GM21447 (cell line): Measurements from ENCODE around the gene CDK19.
A peak's percentile ranks its signal among the peaks of the same experiment; 100 is the strongest.
"Not testable (repeated sequence)": the region's sequence is repeated elsewhere in the genome, so short reads cannot be mapped to it uniquely, and the experiment has no call there.

Source experiments
- ATAC-seq: cut with Tn5 transposase; IDR thresholded peaks from one replicate; pipeline ENCODE4 v1.9.1; 2021; ENCODE audit not compliant: unreplicated experiment

Gene CDK19

DNA sequence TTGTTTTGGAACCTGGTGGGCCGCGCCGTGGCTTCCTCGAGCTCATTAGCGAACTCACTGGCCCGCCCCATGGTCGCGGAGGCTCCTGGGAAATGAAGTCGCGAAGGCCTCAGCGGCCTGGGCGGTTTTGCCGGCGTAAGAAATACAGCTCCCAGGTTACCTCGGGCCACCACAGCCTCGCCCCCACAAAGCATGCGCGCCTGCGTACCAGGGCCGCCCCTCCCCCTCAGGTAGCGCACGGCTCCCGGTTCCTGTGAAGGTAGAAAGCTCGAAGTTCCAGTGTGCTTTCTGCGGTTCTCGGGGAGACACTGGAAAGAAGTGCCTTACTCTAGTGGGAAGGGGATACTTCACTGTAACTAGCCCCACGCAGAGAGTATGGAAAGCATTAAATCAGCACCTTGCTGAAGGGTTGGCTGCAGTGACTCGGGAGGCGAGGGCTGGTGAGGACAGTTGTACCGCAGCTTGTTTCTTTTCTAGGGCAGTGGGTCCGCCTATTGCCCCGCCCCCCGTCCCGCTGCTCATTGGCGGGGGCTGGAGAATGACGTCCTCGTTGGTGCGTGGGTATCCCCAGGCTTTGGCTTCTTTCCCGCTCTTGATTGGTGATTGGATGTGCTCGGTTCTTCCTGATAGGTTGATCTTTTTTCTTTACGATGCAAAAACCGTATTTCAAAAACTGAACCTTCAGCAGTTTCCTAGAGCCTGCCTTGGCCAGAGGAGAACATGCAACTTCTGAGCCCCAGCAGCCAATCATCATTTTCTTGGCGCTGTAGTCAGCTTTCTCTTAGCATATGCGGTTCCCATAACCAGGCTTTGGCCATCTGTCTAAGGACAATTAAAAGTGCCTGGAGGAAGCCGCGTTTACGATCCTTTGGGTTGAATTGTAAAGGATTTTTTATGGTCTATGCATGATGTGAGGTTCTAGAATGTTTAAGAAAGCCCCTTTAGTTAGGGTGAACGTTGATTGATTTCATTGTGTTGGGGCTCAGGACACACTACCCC, at the start of gene CDK19:
CDK19 (minus strand) TSS at position 59 of the 999 bp plus-strand sequence. CDS start 333 bp downstream, outside the sequence.
- ATAC-seq: peak; percentile 75

DNA sequence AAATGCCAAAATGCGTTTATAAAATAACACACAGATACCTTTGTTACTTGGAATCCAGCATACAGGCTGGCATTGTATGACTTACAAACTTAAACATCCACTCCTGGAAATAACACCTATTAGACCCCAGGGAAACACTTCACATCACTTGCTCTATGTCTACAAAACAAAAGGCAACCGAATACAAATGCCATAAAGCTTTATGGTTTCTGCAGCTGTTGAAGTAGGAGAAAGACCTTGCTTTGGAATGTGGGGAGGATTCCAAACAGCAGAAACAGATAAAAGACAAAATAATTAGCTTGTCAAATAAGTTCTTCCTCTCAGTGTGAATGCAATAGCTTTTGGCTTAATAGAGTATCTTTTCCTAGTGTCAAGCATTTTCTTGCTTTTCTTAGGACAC, 49.6 kb upstream of the CDK19 start:
- ATAC-seq: no peak

DNA sequence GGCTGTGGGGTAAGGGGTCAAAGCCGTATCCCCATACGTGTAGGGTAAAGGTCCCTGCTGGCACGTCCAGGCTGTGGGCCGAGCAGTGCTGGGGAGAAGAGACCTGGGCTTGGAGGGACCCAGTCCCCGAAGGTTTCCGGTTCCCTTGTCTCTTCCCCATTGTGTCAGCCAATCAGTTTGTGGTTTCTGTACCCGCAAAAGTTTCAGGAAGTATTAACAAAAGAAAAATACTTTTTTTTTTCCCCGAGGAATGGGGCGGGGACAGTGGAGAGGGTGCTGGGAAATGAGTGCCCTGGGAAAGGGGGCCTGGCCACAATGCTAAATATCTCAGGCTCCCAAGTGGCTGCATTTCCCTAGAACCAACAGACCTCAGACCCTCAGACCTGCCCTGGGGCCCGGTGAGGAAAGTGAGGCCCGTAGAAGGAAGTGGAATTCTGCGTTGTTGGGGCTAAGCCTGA, 44.1 kb upstream of the CDK19 start:
- ATAC-seq: no peak

DNA sequence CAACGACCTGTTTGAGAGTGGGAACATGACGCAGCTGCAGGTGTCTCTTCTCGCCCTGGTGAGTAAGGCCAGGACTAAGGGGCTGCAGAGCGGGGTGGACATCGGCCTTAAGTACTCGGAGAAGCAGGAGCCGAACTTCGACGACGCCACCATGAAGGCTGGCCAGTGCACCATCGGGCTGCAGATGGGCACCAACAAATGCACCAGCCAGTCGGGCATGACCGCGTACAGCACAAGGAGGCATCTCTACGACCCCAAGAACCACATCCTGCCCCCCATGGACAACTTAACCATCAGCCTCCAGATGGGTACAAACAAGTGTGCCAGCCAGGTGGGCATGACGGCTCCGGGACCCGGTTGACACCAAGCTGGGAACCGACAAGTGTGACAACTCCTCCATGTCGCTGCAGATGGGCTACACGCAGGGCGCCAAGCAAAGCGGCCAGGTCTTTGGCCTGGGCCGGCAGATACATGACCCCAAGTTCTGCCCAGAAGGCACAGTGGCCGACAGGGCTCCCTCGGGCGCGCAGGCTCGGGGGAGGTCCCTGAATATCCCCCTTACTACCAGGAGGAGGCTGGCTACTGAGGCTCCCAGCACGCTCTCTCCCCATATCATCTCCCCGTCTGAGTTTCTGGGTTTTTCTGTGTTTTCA, 43.4 kb upstream of the CDK19 start:
- no peak for ATAC-seq

DNA sequence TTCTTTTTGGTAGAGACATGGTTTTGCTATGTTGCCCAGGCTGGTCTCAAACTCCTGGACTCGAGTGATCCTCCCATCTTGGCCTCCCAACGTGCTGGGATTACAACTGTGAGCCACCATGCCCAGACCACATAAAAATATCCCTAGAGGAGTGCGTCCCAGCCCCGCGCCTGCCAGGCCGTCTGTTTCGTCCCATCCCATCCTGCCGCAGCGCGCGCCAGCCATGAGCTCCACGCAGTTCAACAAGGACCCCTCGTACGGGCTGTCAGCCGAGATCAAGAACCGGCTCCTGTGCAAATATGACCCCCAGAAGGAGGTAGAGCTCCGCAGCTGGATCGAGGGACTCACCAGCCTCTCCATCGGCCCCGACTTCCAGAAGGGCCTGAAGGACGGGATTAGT, 42.7 kb upstream of the CDK19 start:
- ATAC-seq: no peak

DNA sequence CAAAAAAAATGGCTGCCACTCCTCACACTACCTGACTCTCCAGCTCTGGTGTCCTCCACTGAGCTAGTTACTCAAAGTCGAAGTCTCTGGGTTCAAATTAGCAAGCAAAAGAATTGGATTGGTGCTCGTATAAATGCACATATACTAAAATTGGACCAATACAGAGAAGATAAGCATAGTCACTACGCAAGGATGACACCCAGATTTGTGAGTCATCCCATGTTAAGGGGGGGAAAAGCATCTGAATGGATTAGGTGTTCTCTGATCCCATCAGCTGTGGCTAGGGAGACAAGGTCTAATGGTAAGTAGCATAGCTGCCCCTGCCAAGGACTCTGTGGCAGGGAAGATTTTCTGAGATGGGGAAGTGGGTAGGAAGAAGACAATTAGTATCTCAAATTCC, 41.0 kb upstream of the CDK19 start:
- no peak for ATAC-seq

DNA sequence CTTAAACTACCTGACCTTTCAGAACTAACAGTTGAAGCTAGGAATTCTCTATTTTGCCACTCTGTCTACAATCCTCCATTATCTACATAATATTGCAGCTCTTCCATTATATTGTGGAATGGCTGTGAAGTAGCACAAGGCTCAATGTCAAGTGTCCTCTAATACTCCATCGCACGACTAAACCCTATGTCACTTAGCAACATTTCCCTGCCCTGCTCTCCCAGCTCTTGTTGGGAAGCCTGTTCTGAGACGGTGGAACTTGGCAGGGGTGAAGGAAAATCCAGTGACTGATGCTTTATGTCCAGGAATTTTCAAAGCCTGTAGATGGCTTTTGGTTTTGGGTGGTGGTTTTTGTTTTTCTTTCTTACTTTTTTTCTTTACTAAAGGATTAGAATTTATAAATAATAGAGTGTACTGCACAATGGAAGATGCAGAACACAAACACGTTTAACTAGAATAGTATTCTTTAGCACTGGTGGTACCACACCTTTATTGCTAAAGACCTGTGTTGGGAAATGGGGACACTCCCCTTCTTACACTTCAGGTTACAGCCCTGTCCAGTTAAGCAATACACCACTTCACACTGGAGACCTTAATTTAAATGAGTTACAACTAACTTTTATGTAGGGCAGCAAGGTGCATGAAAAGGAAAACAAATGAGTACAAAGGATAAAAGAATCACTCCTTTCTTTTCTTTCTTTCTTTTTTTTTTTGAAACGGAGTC, 38.6 kb upstream of the CDK19 start:
- no peak for ATAC-seq

DNA sequence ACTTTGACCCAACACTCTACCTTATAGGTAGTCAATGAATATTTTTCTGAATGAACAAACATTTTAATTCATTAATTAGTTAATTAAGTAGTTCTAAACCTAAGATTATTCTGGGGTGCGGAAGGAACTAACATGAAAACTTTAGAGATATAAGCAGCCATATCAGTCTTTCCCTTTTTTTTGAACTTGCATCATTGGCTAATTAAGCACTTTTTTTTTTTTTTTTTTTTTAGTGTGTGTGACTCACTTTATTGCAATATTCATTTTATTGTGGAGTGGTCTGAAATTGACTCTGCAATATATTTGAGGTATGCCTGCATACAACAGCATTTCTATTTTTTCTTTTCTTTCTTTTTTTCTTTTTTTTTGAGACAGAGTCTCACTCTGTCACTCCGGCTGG, 37.5 kb upstream of the CDK19 start:
- no peak for ATAC-seq

DNA sequence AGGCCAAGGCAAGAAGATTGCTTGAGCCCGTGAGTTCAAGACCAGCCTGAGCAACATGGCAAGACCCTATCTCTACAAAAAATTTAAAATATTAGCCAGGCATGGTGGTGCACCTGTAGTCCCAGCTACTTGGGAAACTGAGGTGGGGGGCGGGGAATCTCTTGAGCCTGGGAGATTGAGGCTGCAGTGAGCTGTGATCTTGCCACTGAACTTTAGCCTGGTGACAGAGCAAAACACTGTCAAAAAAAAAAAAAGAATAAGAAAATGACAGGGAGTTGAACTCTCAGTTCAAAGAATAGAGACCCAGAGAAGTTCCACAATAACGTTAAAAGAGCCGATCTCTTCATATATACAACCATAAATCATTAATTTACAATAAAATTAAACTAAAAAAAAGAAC, 34.5 kb upstream of the CDK19 start:
- ATAC-seq: no peak

DNA sequence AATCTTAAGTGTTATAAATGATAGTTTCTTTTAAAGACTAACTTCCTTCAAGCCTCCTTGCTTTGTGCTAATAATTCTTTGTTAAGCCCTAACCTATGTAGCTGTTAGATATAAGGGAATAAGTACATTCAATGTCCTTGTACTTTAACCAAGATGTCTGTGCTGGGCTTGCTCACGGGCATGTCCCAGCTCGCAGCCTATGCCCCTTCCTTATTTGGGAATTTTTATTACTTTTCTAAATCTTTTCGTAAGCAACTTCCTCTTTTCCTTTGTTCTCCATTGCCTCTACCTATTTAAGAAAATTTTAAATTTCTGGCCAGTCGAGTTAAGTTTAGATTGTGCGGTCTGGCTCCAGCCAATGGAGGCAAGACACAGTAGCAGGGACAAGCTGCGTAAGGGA, 26.0 kb upstream of the CDK19 start:
- no peak for ATAC-seq

DNA sequence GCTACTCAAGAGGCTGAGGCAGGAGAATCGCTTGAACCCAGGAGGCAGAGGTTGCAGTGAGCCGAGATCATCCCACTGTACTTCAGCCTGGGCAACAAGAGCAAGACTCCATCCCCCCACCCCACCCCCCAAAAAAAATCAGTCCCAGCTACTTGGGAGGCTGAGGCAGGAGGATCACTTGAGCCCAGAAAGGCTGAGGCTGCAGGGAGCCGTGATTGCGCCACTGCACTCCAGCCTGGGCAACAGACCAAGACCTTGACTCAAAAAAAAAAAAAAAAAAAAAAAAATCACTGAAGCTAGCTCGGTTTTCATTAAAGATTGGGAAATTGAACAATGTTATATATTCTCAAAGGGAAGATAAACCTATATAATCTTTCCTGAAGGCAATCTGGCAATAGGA, 20.5 kb upstream of the CDK19 start:
- not testable (repeated sequence) for ATAC-seq

DNA sequence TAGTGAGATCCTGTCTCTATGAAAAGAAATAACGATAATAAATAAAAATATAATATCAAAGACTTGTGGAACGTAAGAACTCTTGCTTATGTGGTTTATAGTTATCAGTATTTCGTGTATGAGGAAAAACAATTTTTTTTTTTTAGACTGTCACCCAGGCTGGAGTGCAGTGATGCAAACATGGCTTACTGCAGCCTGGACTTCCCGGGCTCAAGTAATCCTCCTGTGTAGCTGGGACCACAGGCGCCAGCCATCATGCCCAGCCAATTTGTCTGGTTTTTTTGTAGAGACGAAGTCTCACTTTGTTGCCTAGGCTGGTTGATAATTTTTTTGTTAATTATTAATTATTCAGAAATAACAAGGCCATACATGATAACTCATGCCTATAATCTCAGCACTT, 18.6 kb upstream of the CDK19 start:
- no peak for ATAC-seq

DNA sequence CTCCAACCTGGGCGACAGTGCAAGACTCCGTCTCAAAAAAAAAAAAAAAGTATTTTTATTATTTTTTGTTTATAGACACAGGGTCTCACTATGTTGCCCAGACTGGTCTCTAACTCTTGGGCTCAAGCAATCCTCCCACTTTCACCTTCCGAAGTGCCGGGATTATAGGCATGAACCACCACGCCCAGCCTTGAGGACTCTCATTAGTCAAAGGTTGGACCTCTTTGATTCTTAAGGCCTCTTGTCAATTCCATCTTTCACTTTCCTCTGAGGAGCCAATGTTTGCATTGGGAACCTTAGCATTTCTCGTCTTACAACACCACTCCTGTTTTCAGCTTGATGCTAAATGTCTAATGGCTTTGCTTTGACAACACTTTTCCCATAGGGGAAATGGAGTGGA, 16.1 kb upstream of the CDK19 start:
- ATAC-seq: no peak

DNA sequence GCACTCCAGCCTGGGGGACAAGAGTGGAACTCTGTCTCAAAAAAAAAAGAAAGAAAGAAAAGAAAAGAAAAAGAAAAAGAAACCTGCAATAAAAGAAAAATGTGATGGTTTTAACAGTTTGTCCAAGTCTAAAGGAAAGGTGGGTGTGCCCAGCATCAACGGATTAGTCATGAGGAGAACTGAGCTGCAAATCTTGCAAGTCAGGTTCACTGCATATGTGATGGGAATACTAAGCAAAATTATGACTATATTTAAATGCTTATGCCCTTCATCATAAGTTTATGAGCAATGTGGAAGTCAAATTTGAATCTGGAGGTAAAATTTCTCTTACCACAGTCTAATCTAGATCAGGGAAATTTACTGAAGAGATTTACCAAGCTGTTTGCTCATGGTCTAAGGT, 13.1 kb upstream of the CDK19 start:
- no peak for ATAC-seq

DNA sequence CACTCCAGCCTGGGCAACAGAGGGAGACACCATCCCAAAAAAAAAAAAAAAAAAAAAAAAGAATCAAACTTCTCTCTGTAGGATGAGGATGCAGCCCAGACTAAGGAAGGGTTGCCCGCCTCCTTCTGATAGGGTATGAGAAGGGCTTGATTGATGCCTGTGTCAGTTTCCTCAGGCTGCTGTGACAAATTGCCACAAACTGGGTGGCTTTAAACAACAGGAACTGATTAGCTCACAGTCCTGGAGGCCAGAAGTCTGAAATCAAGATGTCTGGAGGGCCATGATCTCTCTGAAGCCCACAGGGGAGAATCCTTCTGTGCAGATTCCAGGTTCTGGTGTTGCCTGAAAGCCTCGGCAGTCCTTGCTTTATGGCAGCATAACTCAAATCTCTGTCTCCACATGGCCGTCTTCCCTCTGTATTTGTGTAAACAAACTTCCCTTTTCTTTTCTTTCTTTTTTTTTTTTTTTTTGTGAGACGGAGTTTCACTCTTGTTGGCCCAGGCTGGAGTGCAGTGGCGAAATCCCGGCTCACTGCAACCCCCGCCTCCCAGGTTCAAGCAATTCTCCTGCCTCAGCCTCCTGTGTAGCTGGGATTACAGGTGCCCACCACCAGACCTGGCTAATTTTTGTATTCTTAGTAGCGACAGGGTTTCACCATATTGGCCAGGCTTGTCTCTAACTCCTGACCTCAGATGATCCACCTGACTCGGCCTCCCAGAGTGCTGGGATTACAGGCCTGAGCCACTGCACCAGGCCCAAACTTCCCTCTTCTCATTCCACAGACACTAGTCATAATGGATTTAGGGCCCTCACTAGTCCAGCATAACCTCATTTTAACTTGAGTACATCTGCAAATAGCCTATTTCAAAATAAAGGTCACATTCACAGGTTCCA, 11.2 kb upstream of the CDK19 start:
- ATAC-seq: no peak

DNA sequence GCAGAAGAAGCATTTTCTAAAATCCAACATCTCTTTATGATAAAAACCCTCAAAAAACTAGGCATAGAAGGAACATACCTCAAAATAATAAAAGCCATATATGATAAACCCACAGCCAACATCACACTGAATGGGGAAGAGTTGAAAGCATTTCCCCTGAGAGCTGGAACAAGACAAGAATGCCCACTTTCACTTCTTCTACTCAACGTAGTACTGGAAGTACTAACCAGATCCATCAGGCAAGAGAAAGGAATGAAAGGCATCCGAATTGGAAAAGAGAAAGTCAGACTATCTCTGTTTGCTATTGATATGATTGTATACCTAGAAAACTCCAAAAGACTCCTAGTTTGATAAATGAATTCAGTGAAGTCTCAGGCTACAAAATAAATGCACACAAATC, 7.9 kb upstream of the CDK19 start:
- no peak for ATAC-seq

DNA sequence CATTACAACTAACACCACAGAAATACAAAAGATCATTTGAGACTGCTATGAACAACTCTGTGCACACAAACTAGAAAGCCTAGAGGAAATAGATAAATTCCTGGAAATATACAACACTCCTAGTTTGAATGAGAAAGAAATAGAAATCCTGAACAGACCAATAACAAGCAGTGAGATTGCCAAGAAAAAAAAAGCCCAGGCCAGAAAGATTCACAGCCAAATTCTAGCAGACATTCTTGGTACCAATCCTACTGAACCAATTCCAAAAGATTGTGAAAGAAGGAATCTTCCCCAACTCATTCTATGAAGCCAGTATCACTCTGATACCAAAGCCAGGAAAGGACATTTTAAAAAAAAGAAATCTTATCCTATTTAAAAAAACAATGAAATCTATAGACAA, 7.0 kb upstream of the CDK19 start:
- no peak for ATAC-seq

DNA sequence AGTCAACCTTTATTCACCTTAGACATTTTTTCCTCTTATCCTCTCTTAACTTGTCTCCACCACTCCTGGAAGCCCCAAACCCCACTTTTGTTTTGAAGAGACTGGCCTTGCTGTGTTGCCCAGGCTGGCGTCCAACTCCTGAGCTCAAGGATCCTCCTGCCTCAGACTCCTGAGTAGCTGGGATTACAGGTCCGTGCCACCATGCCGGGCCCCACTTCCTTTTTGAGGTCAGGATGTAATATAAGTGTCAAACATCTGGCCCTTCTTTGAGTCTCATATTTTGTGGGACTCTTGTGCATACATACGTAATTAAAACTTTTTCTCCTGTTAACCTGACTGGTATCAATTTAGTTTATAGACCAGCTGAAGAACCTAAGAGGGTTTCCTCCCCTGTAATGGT, 1.4 kb upstream of the CDK19 start:
- no peak for ATAC-seq

DNA sequence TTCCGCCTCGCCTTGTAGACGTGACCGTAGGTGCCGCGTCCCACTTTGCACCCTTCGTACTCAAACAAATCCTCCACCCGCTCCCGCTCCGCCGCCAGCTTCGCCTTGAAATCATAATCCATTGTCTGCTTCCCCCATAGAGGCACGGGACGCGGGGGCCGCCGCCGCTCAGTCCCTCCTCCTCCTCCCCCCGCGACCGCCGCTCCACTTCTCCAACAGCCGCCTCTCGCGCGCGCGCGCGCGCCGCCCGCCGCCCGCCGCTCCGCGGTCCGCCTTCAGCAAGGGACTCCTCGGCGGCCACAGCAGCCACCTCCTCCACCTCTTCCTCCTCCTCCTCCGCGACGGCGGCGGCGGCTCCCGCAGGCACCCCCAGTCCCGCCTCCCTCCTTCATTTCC, 256 bp downstream of the CDK19 start:
- no peak for ATAC-seq
